ENCODE results near the gene SMYD3. TPM values are rescaled to one million over a fixed set of nuclear protein-coding genes. Genes with fewer than 3 reads are reported as not detected.

SMYD3 gene
- total RNA-seq, 1 donor from 2014 or later, result 27.2 TPM

DNA sequence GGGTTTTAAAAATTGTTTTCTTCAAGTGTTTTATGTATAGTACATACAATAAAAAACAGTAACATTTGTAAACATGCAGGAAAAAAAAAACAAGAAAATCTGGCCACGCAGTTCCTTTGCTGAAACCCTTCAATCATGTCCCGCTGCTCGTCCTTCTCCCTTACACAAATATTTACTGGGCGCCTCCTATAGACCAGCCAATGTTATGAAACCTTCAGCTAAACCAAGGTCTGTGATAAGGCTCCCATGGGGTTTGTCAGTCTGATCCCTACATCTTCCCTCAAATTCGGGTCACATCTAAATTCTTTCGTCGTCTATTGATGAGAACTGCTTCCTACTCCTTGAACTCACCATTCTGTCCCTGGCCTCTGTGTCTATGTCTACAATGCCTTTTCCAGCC lies 583.9 kb downstream of the SMYD3 start:
- Histone ChIP-seq H3K36me3 (no peaks in the 10 kb centered on the region), H3K27me3 (no peaks in the 10 kb centered on the region), H3K4me1 (no peaks in the 10 kb centered on the region), H3K27ac (no peak overlapping the region), H3K9me3 (no peaks in the 10 kb centered on the region), H3K4me3 (no peak overlapping the region)
- intact Hi-C loops (cut with DNase I), result no loop called here
- DNase-seq (no peak), ATAC-seq (no peak)
- TF ChIP-seq, protein P1, sequence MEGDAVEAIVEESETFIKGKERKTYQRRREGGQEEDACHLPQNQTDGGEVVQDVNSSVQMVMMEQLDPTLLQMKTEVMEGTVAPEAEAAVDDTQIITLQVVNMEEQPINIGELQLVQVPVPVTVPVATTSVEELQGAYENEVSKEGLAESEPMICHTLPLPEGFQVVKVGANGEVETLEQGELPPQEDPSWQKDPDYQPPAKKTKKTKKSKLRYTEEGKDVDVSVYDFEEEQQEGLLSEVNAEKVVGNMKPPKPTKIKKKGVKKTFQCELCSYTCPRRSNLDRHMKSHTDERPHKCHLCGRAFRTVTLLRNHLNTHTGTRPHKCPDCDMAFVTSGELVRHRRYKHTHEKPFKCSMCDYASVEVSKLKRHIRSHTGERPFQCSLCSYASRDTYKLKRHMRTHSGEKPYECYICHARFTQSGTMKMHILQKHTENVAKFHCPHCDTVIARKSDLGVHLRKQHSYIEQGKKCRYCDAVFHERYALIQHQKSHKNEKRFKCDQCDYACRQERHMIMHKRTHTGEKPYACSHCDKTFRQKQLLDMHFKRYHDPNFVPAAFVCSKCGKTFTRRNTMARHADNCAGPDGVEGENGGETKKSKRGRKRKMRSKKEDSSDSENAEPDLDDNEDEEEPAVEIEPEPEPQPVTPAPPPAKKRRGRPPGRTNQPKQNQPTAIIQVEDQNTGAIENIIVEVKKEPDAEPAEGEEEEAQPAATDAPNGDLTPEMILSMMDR (IDR thresholded peaks at IDR 0.05), result no peak

DNA sequence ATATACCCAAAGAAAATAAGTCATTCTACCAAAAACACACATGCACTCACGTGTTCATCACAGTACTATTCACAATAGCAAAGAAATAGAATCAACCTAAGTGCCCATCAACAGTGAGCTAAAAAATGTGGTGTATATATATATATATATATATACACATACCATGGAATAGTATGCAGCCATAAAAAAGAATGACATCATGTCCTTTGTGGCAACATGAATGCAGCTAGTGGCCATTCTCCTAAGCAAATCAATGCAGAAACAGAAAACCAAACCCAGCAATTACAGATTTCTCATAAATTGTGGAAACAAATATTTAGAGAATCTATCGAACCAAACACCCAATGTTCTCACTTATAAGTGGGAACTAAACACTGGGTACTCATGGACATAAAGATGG lies 585.7 kb downstream of the SMYD3 start:
- no peaks in the 10 kb centered on the region for H3K36me3 ChIP-seq
- no peak for DNase-seq
- ATAC-seq, result no peak
- no peaks in the 10 kb centered on the region for H3K27me3 ChIP-seq
- H3K4me1 ChIP-seq, result no peaks in the 10 kb centered on the region
- no peak overlapping the region for H3K4me3 ChIP-seq
- no peak overlapping the region for H3K27ac ChIP-seq
- no peaks in the 10 kb centered on the region for H3K9me3 ChIP-seq
- intact Hi-C loops (cut with DNase I), result no loop called here
- TF ChIP-seq, protein P1 (IDR thresholded peaks at IDR 0.05), result no peak

GRCh38 chr1:245917403-245917802 lies 589.7 kb downstream of the SMYD3 start:
- Histone ChIP-seq H3K27me3 (no peaks in the 10 kb centered on the region), H3K27ac (no peak overlapping the region), H3K9me3 (no peaks in the 10 kb centered on the region), H3K36me3 (no peaks in the 10 kb centered on the region), H3K4me1 (no peaks in the 10 kb centered on the region), H3K4me3 (no peak overlapping the region)
- ATAC-seq (no peak), DNase-seq (no peak)
- TF ChIP-seq, protein P1 (IDR thresholded peaks at IDR 0.05), result no peak
- intact Hi-C loops (cut with DNase I), result no loop called here

DNA sequence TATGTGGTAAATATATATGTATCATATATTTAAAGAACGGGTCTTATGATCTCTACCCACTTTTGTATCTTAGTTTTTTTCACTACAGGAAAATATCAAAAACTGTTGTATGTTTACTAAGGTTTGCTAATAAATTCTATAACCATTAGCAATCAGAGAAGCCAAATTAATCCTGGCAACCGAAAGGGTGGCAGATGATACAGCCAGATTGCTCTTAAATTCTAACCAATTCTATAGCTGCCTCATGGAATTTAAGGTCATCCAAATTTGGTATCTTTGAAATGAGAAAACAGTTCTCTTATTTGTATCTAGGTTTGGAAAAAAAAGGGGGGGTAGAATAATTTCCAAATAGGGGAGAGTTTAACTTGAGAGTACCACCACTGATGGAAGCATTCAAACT lies 591.2 kb downstream of the SMYD3 start:
- ATAC-seq (no peak), DNase-seq (no peak)
- Histone ChIP-seq H3K9me3 (no peaks in the 10 kb centered on the region), H3K27ac (no peak overlapping the region), H3K27me3 (no peaks in the 10 kb centered on the region), H3K4me1 (no peaks in the 10 kb centered on the region), H3K4me3 (no peak overlapping the region), H3K36me3 (no peaks in the 10 kb centered on the region)
- TF ChIP-seq, protein P1 (IDR thresholded peaks at IDR 0.05), result no peak
- intact Hi-C loops (cut with DNase I), result no loop called here

- no peak overlapping the region for H3K4me3 ChIP-seq
- DNase-seq, result no peak
- H3K9me3 ChIP-seq, result no peaks in the 10 kb centered on the region
- no peaks in the 10 kb centered on the region for H3K36me3 ChIP-seq
- intact Hi-C loops (cut with DNase I), result no loop called here
- TF ChIP-seq, protein P1 (IDR thresholded peaks at IDR 0.05), result no peak
- no peak overlapping the region for H3K27ac ChIP-seq
- ATAC-seq, result no peak
- no peaks in the 10 kb centered on the region for H3K4me1 ChIP-seq
- H3K27me3 ChIP-seq, result no peaks in the 10 kb centered on the region
Observed at GRCh38 chr1:245915406-245915805, 591.7 kb downstream of the SMYD3 start.

GRCh38 chr1:245908543-245908942 lies 598.5 kb downstream of the SMYD3 start:
- TF ChIP-seq, protein P1 (IDR thresholded peaks at IDR 0.05), result no peak
- Histone ChIP-seq H3K4me1 (no peaks in the 10 kb centered on the region), H3K27me3 (no peaks in the 10 kb centered on the region), H3K4me3 (no peak overlapping the region), H3K9me3 (no peaks in the 10 kb centered on the region), H3K36me3 (no peaks in the 10 kb centered on the region), H3K27ac (no peak overlapping the region)
- DNase-seq, result no peak
- intact Hi-C loops (cut with DNase I), result no loop called here
- ATAC-seq, result no peak
